Activated naive CD8-positive, alpha-beta T cell treated with anti-CD3 and anti-CD28 coated beads, Interleukin-2, amount 50 U/mL, for 24 hours (primary cell): Measurements from ENCODE around the gene TXNDC15.

Experiments
- ATAC-seq: fragments of 150-1000 bp; cut with Tn5 transposase; one replicate; pipeline ENCODE4 v1.10.0; 2021
- DNase-seq: peaks from one replicate; pipeline ENCODE4 v3.0.0; 2021
- H3K27ac Mint-ChIP-seq: one replicate; pipeline ENCODE4 v1.8.0; 2021; ENCODE audit warnings: mild to moderate bottlenecking, mixed read lengths
- H3K27me3 Mint-ChIP-seq: one replicate; pipeline ENCODE4 v1.8.0; 2021; ENCODE audit warnings: mixed read lengths
- H3K36me3 Mint-ChIP-seq: one replicate; pipeline ENCODE4 v1.8.0; 2021; ENCODE audit warnings: low read depth, mixed read lengths
- H3K4me1 Mint-ChIP-seq: one replicate; pipeline ENCODE4 v1.8.0; 2021; ENCODE audit warnings: mixed read lengths
- H3K4me3 Mint-ChIP-seq: one replicate; pipeline ENCODE4 v1.8.0; 2021; ENCODE audit warnings: mild to moderate bottlenecking, moderate library complexity, mixed read lengths
- H3K9me3 Mint-ChIP-seq: one replicate; pipeline ENCODE4 v1.8.0; 2021; ENCODE audit warnings: mixed read lengths

TXNDC15 gene

GRCh38 chr5:134920848-134921575 lies 46.8 kb downstream of the TXNDC15 start:
- no peak overlapping the region for H3K4me3 Mint-ChIP-seq
- DNase-seq, result no peak
- ATAC-seq, result no peak
- peaks cover 21% of the 10 kb centered on the region for H3K36me3 Mint-ChIP-seq
- H3K9me3 Mint-ChIP-seq, result no peaks in the 10 kb centered on the region
- peaks cover 25% of the 10 kb centered on the region for H3K4me1 Mint-ChIP-seq
- H3K27me3 Mint-ChIP-seq, result no peaks in the 10 kb centered on the region
- peak overlapping the region; percentile 76 for H3K27ac Mint-ChIP-seq

GRCh38 chr5:134932508-134932907 lies 58.3 kb downstream of the TXNDC15 start:
- peaks cover 10% of the 10 kb centered on the region for H3K36me3 Mint-ChIP-seq
- H3K27me3 Mint-ChIP-seq, result no peaks in the 10 kb centered on the region
- no peak overlapping the region for H3K4me3 Mint-ChIP-seq
- no peaks in the 10 kb centered on the region for H3K9me3 Mint-ChIP-seq
- no peak overlapping the region for H3K27ac Mint-ChIP-seq
- DNase-seq (no peak), ATAC-seq (no peak)
- H3K4me1 Mint-ChIP-seq, result no peaks in the 10 kb centered on the region

- no peaks in the 10 kb centered on the region for H3K27me3 Mint-ChIP-seq
- ATAC-seq, result no peak
- H3K4me3 Mint-ChIP-seq, result no peak overlapping the region
- no peak overlapping the region for H3K27ac Mint-ChIP-seq
- H3K9me3 Mint-ChIP-seq, result no peaks in the 10 kb centered on the region
- DNase-seq, result no peak
- no peaks in the 10 kb centered on the region for H3K4me1 Mint-ChIP-seq
- H3K36me3 Mint-ChIP-seq, result peaks cover 8% of the 10 kb centered on the region
Measured at GRCh38 chr5:134934202-134934601, 60.0 kb downstream of the TXNDC15 start.

- Mint-ChIP-seq H3K9me3 (no peaks in the 10 kb centered on the region), H3K27ac (no peak overlapping the region), H3K4me1 (no peaks in the 10 kb centered on the region), H3K4me3 (no peak overlapping the region), H3K36me3 (peaks cover 12% of the 10 kb centered on the region), H3K27me3 (no peaks in the 10 kb centered on the region)
- ATAC-seq (no peak), DNase-seq (no peak)
Measured at GRCh38 chr5:134935711-134936602, 61.8 kb downstream of the TXNDC15 start.

- Mint-ChIP-seq H3K4me1 (no peaks in the 10 kb centered on the region), H3K36me3 (peaks cover 13% of the 10 kb centered on the region), H3K4me3 (no peak overlapping the region), H3K27me3 (no peaks in the 10 kb centered on the region), H3K27ac (no peak overlapping the region), H3K9me3 (no peaks in the 10 kb centered on the region)
- no peak for ATAC-seq
- DNase-seq, result no peak
Measured at GRCh38 chr5:134937526-134937925, 63.4 kb downstream of the TXNDC15 start.

GRCh38 chr5:134938030-134938429 lies 63.9 kb downstream of the TXNDC15 start:
- DNase-seq, result no peak
- no peak overlapping the region for H3K27ac Mint-ChIP-seq
- no peaks in the 10 kb centered on the region for H3K27me3 Mint-ChIP-seq
- ATAC-seq, result no peak
- H3K4me3 Mint-ChIP-seq, result no peak overlapping the region
- peaks cover 11% of the 10 kb centered on the region for H3K36me3 Mint-ChIP-seq
- H3K9me3 Mint-ChIP-seq, result no peaks in the 10 kb centered on the region
- no peaks in the 10 kb centered on the region for H3K4me1 Mint-ChIP-seq

- Mint-ChIP-seq H3K4me1 (no peaks in the 10 kb centered on the region), H3K27me3 (no peaks in the 10 kb centered on the region), H3K9me3 (no peaks in the 10 kb centered on the region), H3K36me3 (peaks cover 11% of the 10 kb centered on the region), H3K4me3 (no peak overlapping the region), H3K27ac (no peak overlapping the region)
- ATAC-seq (no peak), DNase-seq (no peak)
Measured at GRCh38 chr5:134939500-134939899, 65.3 kb downstream of the TXNDC15 start.

- Mint-ChIP-seq H3K36me3 (peaks cover 8% of the 10 kb centered on the region), H3K27ac (no peak overlapping the region), H3K9me3 (no peaks in the 10 kb centered on the region), H3K27me3 (no peaks in the 10 kb centered on the region), H3K4me1 (no peaks in the 10 kb centered on the region), H3K4me3 (no peak overlapping the region)
- DNase-seq, result no peak
- ATAC-seq, result no peak
Measured at GRCh38 chr5:134943547-134943946, 69.4 kb downstream of the TXNDC15 start.

- H3K27me3 Mint-ChIP-seq, result no peaks in the 10 kb centered on the region
Measured at GRCh38 chr5:134944630-134945029, 70.5 kb downstream of the TXNDC15 start.

GRCh38 chr5:134945041-134945440 lies 70.9 kb downstream of the TXNDC15 start:
- Mint-ChIP-seq H3K4me1 (no peaks in the 10 kb centered on the region), H3K27ac (no peak overlapping the region)
- DNase-seq, result no peak

More at GRCh38 chr5:134944630-134945029, 70.5 kb downstream of the TXNDC15 start:
- Mint-ChIP-seq H3K27ac (no peak overlapping the region), H3K4me1 (no peaks in the 10 kb centered on the region), H3K36me3 (peaks cover 8% of the 10 kb centered on the region), H3K9me3 (no peaks in the 10 kb centered on the region), H3K4me3 (no peak overlapping the region)
- no peak for DNase-seq
- ATAC-seq, result no peak

GRCh38 chr5:134948911-134949310 lies 74.7 kb downstream of the TXNDC15 start:
- Mint-ChIP-seq H3K9me3 (no peaks in the 10 kb centered on the region), H3K27ac (no peak overlapping the region), H3K36me3 (peaks cover 1% of the 10 kb centered on the region), H3K4me3 (no peak overlapping the region), H3K27me3 (no peaks in the 10 kb centered on the region), H3K4me1 (no peaks in the 10 kb centered on the region)
- no peak for DNase-seq
- no peak for ATAC-seq

More at GRCh38 chr5:134945041-134945440, 70.9 kb downstream of the TXNDC15 start:
- no peak for ATAC-seq
- Mint-ChIP-seq H3K27me3 (no peaks in the 10 kb centered on the region), H3K36me3 (peaks cover 8% of the 10 kb centered on the region), H3K9me3 (no peaks in the 10 kb centered on the region), H3K4me3 (no peak overlapping the region)

- Mint-ChIP-seq H3K27me3 (no peaks in the 10 kb centered on the region), H3K4me1 (no peaks in the 10 kb centered on the region), H3K4me3 (no peak overlapping the region), H3K27ac (no peak overlapping the region), H3K9me3 (peaks cover 3% of the 10 kb centered on the region), H3K36me3 (peaks cover 3% of the 10 kb centered on the region)
- ATAC-seq, result no peak
- no peak for DNase-seq
Measured at GRCh38 chr5:134949316-134949715, 75.1 kb downstream of the TXNDC15 start.
